Natural killer cell (primary cell): ENCODE measurements around the gene MBNL1. TPM values are rescaled to one million over a fixed set of nuclear protein-coding genes. Genes with fewer than 3 reads are reported as not detected.

ENCODE experiments used
- ATAC-seq, 3 donors: fragments of 150-1000 bp in 2 of 3; fragments of 200-7000 bp in 1 of 3; cut with Tn5 transposase; 1 replicate in 1 of 3; 2 replicates in 2 of 3; pipeline ENCODE4 v1.10.0; 2021; ENCODE audit warnings: mild to moderate bottlenecking in 2 of 3, moderate library complexity in 2 of 3
- DNase-seq, 2 donors: peaks; one replicate each; pipeline versions ENCODE4 v3.0.0 to v3.0.0-alpha.2; 2013 to 2021; ENCODE audit warnings: mixed read lengths in 1 of 2
- H3K27ac ChIP-seq: one replicate; pipeline ENCODE4 v1.5.1; 2013; ENCODE audit warnings: mild to moderate bottlenecking, low read length
- H3K27me3 ChIP-seq: one replicate; pipeline ENCODE4 v1.6.1; 2013; ENCODE audit warnings: low read length; ENCODE audit not compliant: control insufficient read depth, insufficient read depth
- H3K36me3 ChIP-seq: one replicate; pipeline ENCODE4 v1.6.1; 2013; ENCODE audit warnings: low read length; ENCODE audit not compliant: control insufficient read depth, insufficient read depth
- H3K4me1 ChIP-seq: one replicate; pipeline ENCODE4 v1.6.1; 2013; ENCODE audit warnings: low read length; ENCODE audit not compliant: control insufficient read depth, insufficient read depth
- H3K4me3 ChIP-seq: one replicate; pipeline ENCODE4 v1.5.1; 2013; ENCODE audit warnings: low read length
- H3K9me3 ChIP-seq: one replicate; pipeline ENCODE4 v1.6.1; 2013; ENCODE audit warnings: low read length; ENCODE audit not compliant: control insufficient read depth, insufficient read depth
- H3K27ac Mint-ChIP-seq, 2 donors: one replicate each; pipeline ENCODE4 v1.8.0; 2022; ENCODE audit warnings: mild to moderate bottlenecking in 2 of 2, mixed read lengths in 2 of 2, moderate library complexity in 1 of 2
- H3K27me3 Mint-ChIP-seq, 2 donors: one replicate each; pipeline ENCODE4 v1.8.0; 2022; ENCODE audit warnings: low read depth in 2 of 2, mixed read lengths in 2 of 2
- H3K36me3 Mint-ChIP-seq: one replicate; pipeline ENCODE4 v1.8.0; 2022; ENCODE audit warnings: mixed read lengths
- H3K4me1 Mint-ChIP-seq, 2 donors: one replicate each; pipeline ENCODE4 v1.8.0; 2022; ENCODE audit warnings: mixed read lengths in 2 of 2
- H3K4me3 Mint-ChIP-seq: one replicate; pipeline ENCODE4 v1.8.0; 2022; ENCODE audit warnings: mild to moderate bottlenecking, moderate library complexity, mixed read lengths
- H3K9me3 Mint-ChIP-seq, 2 donors: one replicate each; pipeline ENCODE4 v1.8.0; 2022; ENCODE audit warnings: mixed read lengths in 2 of 2
- WGBS: methylation state at CpG from one replicate; pipeline ENCODE4 v1.1.7; 2013; ENCODE audit warnings: missing lambda C conversion rate; ENCODE audit not compliant: insufficient coverage; 5-methylcytosine and 5-hydroxymethylcytosine counted together
- intact Hi-C: fragments of 100-400 bp; cut with micrococcal nuclease; formaldehyde crosslinking; loops from one replicate; pipeline ENCODE4 v1.14.2; 2022
- total RNA-seq, 4 donors: library from RNA; stranded (reverse); fragments of 120-200 nt in 1 of 4; gene quantifications; one replicate each; pipeline versions ENCODE4 v1.2.3 to v1.2.4, GENCODE V29; 2013 to 2022
- TF ChIP-seq, protein P1 (sequence below): fragments of 200-600 bp; IDR thresholded peaks from one replicate; pipeline ENCODE4 v1.8.0; 2022; ENCODE audit warnings: antibody characterized with exemption

The MBNL1 gene
- total RNA-seq, 3 donors from 2014 or later (not counting 1 experiment from before 2014, with no cell fraction given) = 600 to 704 (median 607) TPM

DNA sequence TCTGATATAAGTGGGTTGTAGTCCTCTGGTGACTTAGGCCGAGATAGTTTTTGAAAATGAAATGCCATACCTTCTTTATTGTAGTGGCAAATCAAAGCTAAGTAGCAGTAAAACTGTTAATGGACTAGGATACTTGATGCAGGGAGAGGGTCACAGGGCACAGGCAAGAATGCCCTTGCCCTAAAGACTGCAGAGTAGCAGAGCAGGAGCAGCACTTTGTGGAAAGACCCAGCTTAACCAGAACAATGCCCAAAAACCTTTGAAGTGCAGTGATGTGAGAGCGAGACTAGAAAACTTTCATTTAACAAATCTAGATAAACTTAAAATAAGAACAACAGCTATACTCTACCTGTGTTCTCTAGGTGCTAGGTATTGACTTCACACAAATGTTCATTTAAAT lies 121.9 kb downstream of the MBNL1 start:
- Histone ChIP-seq H3K4me3 (no peak overlapping the region), H3K27ac (no peak overlapping the region), H3K4me1 (peaks cover 3% of the 10 kb centered on the region), H3K36me3 (peaks cover 48% of the 10 kb centered on the region), H3K27me3 (no peaks in the 10 kb centered on the region), H3K9me3 (no peaks in the 10 kb centered on the region)
- peak in 1 of 2 donors; percentile 48 for DNase-seq
- TF ChIP-seq, protein P1, sequence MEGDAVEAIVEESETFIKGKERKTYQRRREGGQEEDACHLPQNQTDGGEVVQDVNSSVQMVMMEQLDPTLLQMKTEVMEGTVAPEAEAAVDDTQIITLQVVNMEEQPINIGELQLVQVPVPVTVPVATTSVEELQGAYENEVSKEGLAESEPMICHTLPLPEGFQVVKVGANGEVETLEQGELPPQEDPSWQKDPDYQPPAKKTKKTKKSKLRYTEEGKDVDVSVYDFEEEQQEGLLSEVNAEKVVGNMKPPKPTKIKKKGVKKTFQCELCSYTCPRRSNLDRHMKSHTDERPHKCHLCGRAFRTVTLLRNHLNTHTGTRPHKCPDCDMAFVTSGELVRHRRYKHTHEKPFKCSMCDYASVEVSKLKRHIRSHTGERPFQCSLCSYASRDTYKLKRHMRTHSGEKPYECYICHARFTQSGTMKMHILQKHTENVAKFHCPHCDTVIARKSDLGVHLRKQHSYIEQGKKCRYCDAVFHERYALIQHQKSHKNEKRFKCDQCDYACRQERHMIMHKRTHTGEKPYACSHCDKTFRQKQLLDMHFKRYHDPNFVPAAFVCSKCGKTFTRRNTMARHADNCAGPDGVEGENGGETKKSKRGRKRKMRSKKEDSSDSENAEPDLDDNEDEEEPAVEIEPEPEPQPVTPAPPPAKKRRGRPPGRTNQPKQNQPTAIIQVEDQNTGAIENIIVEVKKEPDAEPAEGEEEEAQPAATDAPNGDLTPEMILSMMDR = no peak
- Mint-ChIP-seq H3K27me3 (no peaks in the 10 kb centered on the region), H3K4me1 (peaks cover 63 to 72% of the 10 kb centered on the region in 2 donors), H3K9me3 (no peaks in the 10 kb centered on the region), H3K27ac (peak overlapping the region; percentile 62 to 85), H3K36me3 (no peaks in the 10 kb centered on the region), H3K4me3 (no peak overlapping the region)
- WGBS = 56% methylated on average over 2 of the region's 2 CpGs
- ATAC-seq = no peak
- intact Hi-C loops = no loop called here

DNA sequence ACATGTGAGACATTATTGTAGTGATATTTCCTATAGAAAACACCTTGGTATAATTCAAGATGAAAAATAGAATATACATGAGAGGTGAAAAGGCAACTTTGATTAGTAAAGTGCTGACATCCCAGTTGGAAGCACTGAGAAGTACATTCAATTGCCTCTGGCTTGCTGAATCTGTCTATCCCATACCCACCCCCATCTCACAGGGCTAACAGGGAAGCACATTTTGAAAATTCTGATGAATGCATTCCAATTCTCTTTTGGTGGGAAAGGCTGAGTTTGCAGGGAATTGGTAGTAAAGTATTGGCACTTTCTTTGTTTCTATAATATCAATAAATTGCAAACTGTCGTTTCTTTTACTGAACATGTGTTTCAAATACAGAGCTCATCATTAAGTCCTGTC lies 122.9 kb downstream of the MBNL1 start:
- Histone ChIP-seq H3K36me3 (peaks cover 52% of the 10 kb centered on the region), H3K4me3 (no peak overlapping the region), H3K27me3 (no peaks in the 10 kb centered on the region), H3K27ac (no peak overlapping the region), H3K9me3 (no peaks in the 10 kb centered on the region), H3K4me1 (peaks cover 3% of the 10 kb centered on the region)
- DNase-seq = no peak
- Mint-ChIP-seq H3K9me3 (no peaks in the 10 kb centered on the region), H3K36me3 (no peaks in the 10 kb centered on the region), H3K4me1 (peaks cover 67 to 71% of the 10 kb centered on the region in 2 donors), H3K4me3 (no peak overlapping the region), H3K27me3 (no peaks in the 10 kb centered on the region), H3K27ac (peak overlapping the region; percentile 62 to 85)
- no CpG with 5 or more reads among the region's 1 CpG for whole genome bisulfite sequencing
- ATAC-seq = no peak
- intact Hi-C loops = no loop called here
- TF ChIP-seq, protein P1 = no peak

DNA sequence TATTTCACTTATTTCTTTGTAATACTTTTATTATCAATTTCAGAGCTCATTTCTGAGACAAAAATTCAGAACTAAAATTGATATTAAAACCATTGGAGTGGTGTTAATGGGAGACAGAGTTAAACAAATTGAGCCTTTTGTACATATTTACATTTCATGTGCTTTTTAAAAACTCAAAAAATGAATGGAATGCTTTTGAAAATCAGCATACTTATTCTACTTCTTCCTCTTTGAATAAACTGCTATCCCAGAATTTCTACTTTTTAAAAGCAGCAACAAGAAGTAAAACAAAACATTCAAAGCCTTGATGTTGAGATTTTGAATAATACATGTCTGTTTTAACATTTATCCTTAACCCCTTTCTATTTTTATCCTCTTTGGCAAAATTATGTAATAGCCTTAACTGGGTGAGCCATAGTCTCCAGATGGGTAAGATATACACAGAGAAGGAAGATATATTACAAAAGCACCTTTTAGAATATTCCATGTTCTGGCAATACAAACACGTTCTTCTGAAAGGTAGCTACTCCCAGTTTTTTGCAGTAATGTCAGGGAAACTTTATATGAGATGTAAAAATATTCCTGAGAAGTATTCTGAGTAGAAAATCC lies 123.6 kb downstream of the MBNL1 start:
- no peak overlapping the region for H3K4me3 Mint-ChIP-seq
- no peak for ATAC-seq
- Histone ChIP-seq H3K9me3 (no peaks in the 10 kb centered on the region), H3K27ac (no peak overlapping the region), H3K4me3 (no peak overlapping the region), H3K27me3 (no peaks in the 10 kb centered on the region), H3K36me3 (peaks cover 59% of the 10 kb centered on the region), H3K4me1 (peaks cover 3% of the 10 kb centered on the region)
- no peak for DNase-seq
- H3K27ac Mint-ChIP-seq = peak overlapping the region; percentile 62 to 85
- intact Hi-C loops = no loop called here
- no peaks in the 10 kb centered on the region for H3K36me3 Mint-ChIP-seq
- TF ChIP-seq, protein P1 = no peak
- WGBS = no CpG with 5 or more reads among the region's 1 CpG
- H3K27me3 Mint-ChIP-seq = no peaks in the 10 kb centered on the region
- no peaks in the 10 kb centered on the region for H3K9me3 Mint-ChIP-seq
- peaks cover 66 to 71% of the 10 kb centered on the region in 2 donors for H3K4me1 Mint-ChIP-seq

- H3K4me1 Mint-ChIP-seq = peaks cover 62 to 65% of the 10 kb centered on the region in 2 donors
- TF ChIP-seq, protein P1 = no peak
- no peaks in the 10 kb centered on the region for H3K36me3 Mint-ChIP-seq
- no peak for DNase-seq
- no peaks in the 10 kb centered on the region for H3K27me3 ChIP-seq
- intact Hi-C loops = no loop called here
- H3K36me3 ChIP-seq = peaks cover 52% of the 10 kb centered on the region
- peaks cover under 1% of the 10 kb centered on the region for H3K4me1 ChIP-seq
- 94% methylated on average over 1 of the region's 1 CpG for WGBS
- peak; percentile 20 to 37 (median 20) for ATAC-seq
- H3K27me3 Mint-ChIP-seq = no peaks in the 10 kb centered on the region
- no peak overlapping the region for H3K27ac ChIP-seq
- no peaks in the 10 kb centered on the region for H3K9me3 Mint-ChIP-seq
- no peak overlapping the region for H3K4me3 ChIP-seq
- H3K9me3 ChIP-seq = no peaks in the 10 kb centered on the region
- peak overlapping the region; percentile 62 to 85 for H3K27ac Mint-ChIP-seq
- H3K4me3 Mint-ChIP-seq = no peak overlapping the region
Observed at GRCh38 chr3:152394246-152394645, 125.5 kb downstream of the MBNL1 start.
